ENCODE measurements around the gene FRMD5.
"Not testable (repeated sequence)": the region's sequence is repeated elsewhere in the genome, so short reads cannot be mapped to it uniquely, and the experiment has no call there.

DNA sequence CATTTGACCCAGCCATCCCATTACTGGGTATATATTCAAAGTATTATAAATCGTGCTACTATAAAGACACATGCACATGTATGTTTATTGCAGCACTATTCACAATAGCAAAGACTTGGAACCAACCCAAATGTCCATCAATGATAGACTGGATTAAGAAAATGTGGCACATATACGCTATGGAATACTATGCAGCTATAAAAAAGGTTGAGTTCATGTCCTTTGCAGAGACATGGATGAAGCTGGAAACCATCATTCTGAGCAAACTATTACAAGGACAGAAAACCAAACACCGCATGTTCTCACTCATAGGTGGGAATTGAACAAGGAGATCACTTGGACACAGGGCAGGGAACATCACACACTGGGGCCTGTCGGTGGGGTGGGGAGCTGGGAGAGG, 31.9 kb upstream of the FRMD5 start:
- TF ChIP-seq, protein P1, sequence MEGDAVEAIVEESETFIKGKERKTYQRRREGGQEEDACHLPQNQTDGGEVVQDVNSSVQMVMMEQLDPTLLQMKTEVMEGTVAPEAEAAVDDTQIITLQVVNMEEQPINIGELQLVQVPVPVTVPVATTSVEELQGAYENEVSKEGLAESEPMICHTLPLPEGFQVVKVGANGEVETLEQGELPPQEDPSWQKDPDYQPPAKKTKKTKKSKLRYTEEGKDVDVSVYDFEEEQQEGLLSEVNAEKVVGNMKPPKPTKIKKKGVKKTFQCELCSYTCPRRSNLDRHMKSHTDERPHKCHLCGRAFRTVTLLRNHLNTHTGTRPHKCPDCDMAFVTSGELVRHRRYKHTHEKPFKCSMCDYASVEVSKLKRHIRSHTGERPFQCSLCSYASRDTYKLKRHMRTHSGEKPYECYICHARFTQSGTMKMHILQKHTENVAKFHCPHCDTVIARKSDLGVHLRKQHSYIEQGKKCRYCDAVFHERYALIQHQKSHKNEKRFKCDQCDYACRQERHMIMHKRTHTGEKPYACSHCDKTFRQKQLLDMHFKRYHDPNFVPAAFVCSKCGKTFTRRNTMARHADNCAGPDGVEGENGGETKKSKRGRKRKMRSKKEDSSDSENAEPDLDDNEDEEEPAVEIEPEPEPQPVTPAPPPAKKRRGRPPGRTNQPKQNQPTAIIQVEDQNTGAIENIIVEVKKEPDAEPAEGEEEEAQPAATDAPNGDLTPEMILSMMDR (IDR thresholded peaks at IDR 0.05): not testable (repeated sequence)
- not testable (repeated sequence) for TF ChIP-seq ZFX (IDR thresholded peaks at IDR 0.05; ENCODE audit: borderline replicate concordance)
